Body of pancreas (tissue), 4 donors: Measurements from ENCODE around the gene COL1A2.

Experiments used
- POLR2A ChIP-seq, 3 donors: fragments of 450-650 bp; IDR thresholded peaks; one replicate each; pipeline ENCODE4 v1.6.1; 2016; ENCODE audit warnings: antibody characterized with exemption in 3 of 3, mild to moderate bottlenecking in 2 of 3
- TF ChIP-seq, protein P1 (sequence below), 7 experiments: fragments of 450-650 bp in 4 of 7; fragments of 200-600 bp in 3 of 7; sonication (generic) in 3 of 7; IDR thresholded peaks; one replicate each; pipeline ENCODE4 v1.5.1; 2016 to 2019; ENCODE audit warnings: antibody characterized with exemption in 7 of 7

DNA sequence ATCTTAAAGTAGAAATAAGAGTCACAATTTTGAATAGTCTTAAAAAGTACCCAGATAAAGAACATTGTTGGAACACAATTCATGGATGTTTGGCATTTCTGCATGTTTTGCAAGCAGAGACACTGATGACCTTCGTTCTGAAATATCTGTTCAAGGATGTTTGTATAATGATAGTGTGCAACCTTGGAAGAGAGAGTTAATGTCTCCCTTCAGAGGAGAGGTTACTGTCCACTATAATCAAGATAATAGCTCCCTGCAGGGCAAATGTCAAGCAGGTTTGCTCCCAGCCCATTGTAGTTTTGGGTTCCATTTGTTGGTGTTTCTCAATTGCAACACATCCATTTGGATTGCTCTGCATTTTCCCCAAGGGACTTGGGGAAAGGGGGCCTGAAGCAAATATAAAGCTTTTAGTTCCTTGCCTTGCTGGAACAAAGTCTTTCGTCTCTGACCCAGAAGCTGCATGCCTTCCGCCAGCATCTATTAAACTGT, 45.2 kb downstream of the COL1A2 start:
- TF ChIP-seq POLR2A (IDR thresholded peaks at IDR 0.05) = no peak
- TF ChIP-seq, protein P1, sequence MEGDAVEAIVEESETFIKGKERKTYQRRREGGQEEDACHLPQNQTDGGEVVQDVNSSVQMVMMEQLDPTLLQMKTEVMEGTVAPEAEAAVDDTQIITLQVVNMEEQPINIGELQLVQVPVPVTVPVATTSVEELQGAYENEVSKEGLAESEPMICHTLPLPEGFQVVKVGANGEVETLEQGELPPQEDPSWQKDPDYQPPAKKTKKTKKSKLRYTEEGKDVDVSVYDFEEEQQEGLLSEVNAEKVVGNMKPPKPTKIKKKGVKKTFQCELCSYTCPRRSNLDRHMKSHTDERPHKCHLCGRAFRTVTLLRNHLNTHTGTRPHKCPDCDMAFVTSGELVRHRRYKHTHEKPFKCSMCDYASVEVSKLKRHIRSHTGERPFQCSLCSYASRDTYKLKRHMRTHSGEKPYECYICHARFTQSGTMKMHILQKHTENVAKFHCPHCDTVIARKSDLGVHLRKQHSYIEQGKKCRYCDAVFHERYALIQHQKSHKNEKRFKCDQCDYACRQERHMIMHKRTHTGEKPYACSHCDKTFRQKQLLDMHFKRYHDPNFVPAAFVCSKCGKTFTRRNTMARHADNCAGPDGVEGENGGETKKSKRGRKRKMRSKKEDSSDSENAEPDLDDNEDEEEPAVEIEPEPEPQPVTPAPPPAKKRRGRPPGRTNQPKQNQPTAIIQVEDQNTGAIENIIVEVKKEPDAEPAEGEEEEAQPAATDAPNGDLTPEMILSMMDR (IDR thresholded peaks at IDR 0.05) = no peak
